GM21825 (cell line): ENCODE data around the gene TLE7.

Source experiments
- ATAC-seq: cut with Tn5 transposase; IDR thresholded peaks from one replicate; pipeline ENCODE4 v1.9.1; 2021; ENCODE audit warnings: mild to moderate bottlenecking, moderate library complexity; ENCODE audit not compliant: unreplicated experiment

Gene TLE7

DNA sequence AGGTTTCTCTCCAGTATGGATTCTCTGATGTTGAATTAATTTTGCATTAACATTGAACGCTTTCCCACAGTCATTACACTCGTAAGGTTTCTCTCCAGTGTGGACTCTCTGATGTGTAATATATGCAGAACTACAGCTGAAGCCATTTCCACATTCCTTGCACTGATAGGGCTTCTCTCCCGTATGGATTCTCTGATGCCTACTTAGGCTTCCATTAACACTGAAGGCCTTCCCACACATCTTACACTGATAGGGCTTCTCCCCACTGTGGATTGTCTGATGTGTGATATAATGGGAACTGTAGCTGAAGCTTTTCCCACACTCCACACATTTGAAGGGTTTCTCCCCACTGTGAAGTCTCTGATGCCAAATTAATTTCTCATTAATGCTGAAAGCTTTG, 7.2 kb upstream of the TLE7 start:
- no peak for ATAC-seq

DNA sequence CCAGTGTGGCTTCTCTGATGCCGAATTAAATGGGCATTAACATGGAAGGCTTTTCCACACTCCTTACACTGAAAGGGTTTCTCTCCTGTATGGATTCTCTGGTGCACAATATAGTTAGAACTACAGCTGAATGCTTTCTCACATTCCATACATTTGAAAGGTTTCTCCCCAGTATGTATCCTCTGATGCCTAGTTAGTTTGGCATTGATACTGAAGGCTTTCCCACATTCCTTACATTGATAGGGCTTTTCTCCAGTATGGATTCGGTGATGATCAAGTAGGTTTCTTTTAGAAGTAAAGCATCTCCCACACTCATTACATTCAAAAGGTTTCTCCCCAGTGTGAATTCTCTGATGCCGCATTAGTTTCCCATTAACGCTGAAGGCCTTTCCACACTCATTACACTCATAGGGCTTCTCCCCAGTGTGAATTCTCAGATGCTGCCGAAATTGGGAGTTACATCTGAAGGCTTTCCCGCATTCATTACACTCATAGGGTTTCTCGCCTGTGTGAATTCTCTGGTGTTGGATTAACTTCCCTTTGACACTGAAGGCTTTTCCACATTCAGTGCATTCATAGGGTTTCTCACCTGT, 6.5 kb upstream of the TLE7 start:
- no peak for ATAC-seq

DNA sequence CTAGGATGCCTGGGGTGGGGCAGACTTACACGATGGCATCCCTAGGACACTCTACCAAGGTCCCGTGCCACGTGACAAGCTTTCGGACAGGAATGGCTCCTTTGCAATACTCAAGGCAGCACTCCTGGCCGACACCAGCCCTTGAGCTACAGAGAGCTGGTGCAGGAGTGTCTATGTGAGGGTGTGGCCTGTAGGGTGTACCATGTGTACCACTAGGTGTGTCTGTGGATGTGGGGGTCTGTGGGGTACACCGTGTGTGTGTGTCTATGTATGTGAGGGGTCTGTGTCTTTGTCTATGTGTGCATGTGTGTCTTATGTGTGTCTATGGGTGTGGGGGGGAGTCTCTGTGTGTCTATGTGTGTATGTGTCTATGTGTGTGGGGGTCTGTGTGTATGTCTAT, 1.9 kb upstream of the TLE7 start:
- ATAC-seq: no peak

DNA sequence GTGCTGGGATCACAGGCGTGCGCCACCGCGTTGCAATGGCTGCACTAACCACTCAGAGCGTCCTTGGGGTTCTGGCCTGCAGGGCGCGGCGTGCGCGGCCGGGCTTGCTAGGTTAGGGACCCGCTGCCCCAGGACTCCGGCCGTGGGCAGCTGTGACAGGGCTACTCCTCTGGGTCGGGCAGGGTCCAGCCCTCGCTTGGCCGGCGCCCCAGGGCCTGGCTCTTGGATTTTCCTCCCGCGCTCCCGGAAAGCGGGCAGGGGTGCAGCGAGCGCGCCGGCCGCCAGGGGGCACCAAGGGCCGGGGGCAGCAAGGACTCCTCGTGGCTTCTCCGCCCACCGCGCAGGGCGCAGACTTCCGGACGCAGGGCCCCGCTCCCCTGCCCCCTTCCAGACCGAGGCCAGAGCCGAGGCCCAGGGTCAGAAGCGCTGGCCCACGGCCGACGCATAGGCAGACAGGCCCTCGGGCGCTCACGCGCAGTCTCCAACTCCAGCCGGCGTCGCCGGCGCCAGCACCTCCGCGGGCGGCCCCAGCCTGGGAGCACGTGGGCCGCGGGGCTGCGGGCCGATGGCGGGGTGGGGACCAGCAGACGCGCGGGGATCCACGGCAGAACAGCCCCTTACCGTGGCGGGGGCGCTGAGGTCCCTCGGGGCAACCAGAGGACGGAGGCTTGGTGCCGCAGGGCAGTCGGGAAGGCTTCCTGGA, 355 bp downstream of the TLE7 start:
- ATAC-seq: no peak

DNA sequence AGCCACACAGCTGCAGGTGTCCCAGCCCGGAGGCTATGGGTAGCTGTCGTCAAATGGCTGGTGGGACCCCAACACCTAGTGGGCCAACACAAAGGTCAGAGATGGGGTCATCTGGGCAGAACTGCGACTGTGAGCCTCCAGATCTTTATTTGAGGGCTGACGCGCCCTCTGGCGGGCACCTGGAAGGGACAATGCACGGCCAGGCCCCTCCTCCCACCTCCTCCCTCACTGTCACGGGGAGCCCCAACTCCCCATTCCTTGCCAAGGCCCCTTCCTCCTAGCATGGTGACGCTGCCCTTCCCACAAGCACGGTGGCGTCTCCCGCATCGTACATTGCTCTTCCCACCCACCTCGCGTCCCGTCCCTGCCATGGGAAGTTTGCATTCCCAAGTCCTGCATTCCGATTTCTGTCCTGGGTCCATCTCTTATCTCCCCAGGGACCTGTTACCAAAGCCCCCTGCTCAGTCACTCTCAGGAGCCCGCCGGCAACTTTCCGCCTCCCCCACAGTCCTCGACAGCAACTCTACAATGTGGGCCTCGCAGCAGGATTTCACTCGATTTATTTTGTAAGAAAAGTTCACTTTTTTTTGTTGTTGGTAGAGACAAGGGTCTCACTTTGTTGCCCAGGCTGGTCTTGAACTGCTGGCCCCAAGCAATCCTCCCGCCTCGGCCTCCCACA, 1.0 kb downstream of the TLE7 start:
- ATAC-seq: no peak

DNA sequence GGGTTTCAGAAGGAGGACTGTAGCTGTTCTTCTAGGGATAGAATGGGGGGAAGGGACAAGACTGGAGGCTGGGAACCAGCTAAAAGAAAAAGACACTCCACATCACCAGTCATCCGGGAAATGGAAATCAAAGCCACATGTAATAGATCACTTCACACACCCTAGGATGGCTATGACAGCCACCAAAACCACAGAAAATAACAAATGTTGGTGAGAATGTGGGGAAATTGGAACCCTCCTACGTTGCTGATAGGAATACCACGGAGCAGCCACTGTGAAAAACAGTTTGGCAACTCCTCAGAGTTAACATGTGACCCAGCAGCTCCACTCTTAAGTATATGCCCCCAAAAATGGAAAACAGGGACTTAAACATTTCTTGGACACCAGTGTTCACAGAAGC, 2.3 kb downstream of the TLE7 start:
- ATAC-seq: no peak

DNA sequence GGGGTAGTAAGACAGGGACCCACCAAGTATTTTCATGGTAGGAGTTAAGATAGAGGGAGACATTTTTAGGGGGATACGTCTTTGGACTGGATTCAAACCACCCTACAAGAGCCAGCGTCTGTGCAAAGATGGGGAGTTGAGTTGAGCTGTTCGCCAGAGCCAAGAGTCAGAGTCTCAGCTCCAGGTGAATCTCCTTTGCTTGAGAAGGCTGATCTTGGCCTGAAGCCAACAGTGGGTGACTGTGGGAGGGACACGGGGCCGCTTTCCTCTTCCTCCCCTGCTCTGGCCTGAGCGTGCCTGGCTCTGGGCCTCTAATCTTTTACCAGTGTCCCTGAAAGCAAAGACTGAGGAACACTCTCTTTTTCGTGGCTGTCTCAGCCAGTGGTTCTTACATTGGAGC, 5.4 kb downstream of the TLE7 start:
- no peak for ATAC-seq

DNA sequence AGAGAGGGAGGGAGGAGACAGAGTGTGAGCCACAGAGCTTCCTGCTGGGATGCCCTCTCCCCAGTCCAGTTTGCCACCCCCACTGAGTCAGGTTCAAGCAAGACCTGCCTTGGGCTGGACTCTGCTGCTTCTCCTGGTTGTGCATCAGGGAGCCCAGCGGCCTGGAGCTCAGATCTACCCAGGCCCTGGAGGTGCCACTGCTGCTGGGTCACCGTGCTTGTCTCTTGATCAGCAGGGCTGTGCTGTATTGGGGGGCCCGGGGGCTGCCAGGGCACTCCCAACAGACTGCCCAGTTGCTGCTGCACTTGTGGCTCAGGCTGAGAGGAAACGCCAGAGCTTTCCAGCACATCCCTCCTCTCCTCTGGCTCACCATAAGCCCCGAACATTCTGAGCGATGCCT, 8.9 kb downstream of the TLE7 start:
- ATAC-seq: no peak

DNA sequence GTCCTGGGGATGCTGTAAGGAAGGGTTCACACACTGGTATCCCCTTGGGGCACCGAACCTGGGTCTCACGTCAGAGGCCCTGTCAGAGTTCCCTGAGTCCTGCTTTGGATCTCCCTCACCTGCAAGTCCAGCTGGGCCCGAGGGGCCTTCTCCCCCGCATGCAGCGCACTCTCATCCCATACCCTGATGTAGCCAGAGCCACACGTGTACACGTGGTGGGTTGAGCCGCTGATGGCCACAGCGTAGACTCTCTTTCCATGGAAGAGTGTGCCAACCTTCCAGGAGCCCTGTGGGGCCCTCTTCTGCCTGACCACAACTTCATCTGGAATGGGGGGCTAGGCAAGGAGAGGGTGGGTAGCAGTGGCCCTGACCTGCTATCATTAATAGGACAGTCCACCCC, 9.9 kb downstream of the TLE7 start:
- ATAC-seq: no peak

DNA sequence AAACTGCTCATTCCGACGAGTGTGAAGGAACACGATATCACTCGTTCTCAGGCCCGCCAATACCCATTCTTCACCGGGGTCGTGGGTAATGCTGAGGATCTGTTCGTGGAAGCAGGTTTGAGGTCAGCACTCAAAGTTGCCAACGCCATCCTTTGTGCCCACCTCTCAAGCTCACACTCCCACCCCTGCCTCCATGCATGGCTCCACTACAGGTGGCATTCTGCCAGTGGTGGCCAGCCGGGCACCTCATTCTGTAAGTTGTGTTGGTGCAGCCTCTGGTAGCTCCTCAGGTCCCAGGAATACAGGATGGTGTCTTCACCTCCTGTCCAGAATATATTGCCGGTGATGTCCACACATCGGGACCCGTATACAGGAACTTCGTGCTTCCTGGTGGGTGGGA, 10.7 kb downstream of the TLE7 start:
- no peak for ATAC-seq

DNA sequence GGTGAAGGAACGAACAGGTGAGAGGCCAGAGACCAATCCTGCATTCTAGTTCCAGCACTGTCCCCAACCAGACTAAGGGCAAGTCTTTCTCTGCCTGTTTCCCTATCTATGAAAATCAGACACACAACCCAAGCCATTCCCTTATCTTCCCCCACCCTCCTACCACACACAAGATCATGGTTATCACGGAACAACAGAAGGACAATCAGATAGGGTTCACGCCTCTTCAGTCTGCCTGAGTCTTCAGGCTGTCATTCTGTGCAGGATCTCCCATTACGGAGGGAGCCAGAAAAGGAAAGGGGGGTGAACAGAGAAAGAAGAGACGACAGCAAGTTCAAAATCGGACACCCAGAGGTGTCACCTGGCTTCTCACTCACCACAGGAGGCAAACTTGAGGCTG, 11.1 kb downstream of the TLE7 start:
- no peak for ATAC-seq

DNA sequence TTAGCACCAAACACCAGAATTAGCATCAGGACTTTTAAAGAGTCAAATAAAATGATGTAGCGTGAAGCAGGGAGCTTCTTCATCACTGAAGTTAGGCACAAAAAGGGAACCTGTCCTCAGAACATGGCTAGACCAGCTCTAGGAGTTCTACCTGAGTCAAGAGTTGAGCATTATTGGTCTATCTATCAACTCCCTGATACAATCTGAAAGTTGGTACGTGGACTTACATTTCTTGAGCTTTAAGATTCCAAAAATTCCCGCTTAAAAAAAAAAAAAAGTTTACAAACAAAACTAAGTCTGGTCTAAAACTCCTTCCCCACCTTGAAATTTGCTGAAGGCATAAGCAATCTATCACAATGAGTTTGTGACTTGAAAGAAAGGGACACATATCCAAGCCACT, 12.3 kb downstream of the TLE7 start:
- ATAC-seq: no peak

DNA sequence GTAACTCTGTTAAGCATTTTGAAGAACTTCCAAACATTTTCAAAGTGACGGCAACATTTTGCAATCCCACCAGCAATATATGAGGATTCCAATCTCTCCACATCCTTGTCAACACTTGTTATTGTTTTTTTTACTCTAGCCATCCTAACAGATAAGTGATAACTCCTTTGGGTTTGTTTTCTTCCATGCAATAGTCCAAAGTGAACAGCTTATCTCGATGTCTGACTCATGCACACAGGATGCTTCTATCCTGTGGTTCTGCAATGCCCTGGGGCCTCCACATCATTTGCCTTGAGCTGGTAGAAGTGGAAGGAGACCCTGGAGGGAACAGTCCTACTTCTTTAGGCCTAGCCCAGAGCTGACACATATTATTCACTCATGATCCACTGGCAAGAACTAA, 13.0 kb downstream of the TLE7 start:
- no peak for ATAC-seq

DNA sequence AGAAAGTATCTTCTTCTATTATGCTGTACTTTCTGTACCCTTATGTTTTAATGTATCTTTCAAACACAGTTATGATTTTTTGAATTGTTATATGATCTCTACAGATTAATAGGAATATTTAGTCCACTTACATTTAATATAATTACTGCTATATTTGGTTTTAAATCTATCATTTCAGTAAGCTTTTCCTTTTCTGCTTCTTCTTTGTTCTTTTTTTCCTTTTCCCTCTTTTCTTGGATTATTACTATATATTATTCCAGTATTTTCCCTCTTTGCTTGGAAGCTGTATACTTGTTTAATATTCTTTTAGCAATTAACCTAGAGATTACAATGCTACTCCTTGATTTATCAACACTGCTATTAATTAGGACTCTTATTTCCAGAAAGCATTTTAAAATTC, 13.5 kb downstream of the TLE7 start:
- no peak for ATAC-seq

DNA sequence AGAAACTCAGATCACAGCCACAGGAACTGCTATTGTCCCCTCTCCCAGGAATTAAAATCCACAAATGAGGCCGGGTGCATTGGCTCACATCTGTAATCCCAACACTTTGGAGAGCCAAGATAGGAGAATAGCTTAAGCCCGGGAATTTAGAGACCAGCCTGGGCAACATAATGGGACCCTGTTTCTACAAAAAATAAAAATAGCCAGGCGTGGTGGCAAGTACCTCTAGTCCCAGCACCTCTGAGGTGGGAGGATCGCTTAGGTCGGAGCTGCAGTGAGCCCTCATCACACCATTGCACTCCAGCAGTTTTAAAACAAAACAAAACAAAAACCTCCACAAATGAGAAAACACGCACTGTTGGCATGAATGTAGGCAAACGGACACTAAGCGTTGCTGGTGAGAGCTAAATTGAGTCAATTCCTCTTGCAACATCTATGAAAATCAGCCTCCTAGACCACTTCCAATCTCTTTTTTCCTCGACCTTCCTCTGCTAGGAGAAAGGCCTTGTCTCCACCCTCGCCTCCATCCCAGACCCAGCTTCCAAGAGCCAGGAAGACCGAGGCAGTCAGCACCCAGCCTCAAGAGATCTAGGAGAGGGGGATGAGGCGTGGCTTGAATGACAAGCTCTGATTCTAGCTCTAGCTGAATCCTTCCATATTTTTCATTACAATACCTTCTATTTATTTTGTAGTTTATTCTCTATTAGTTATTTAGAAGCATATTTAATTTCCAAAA, 14.8 kb downstream of the TLE7 start:
- ATAC-seq: no peak

DNA sequence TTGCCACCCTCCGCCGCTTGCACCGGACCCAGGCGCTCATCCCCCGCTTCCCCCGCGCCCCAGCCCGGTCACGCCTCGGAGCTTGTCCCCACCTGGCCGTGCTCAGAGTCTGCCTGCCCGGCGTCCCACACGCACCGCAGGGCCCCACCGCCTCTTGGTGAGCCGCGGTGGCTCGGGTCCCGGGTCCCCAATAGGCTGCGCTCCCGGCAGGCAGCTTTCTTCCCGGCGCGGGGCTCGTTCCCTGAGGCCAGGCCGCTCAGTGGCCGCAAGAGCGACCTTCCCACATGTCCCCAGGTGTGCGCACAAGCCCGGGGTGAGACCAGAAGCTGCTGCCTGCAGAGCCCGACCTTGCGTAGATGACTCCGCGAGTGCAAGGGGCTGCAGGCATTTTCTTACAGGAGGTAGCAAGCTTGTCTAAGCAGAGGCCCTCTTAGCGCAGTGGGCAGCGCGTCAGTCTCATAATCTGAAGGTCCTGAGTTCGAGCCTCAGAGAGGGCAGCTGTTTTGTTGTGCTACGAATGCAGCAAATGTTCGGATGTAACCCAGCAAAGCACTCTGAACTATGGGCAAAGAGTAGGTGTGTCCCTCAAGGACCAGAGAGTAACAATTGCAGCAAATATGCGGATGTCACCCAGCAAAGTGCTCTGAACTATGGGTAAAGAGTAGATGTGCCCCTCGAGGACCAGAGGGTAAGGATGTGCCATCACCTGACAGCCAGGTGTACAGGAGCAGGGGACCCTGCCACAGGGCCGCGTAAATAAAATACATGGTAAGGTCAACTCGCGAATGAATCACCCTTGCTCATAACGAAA, 15.6 kb downstream of the TLE7 start:
- ATAC-seq: no peak

DNA sequence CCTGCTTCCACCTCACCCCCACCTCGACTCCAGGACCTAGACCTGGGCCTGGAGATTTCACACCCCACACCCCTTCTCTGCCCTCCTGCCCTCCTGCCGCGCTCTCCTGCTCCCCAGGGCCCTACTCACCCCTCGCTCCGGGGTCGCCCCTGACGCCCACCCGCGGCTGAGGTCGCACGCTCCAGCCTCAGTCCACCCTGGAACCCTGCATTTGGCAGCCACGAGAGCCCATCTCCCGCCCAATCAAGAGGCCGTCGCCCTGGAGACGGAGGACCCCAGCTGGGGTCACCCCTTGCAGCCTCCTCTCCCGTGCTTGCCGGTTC, 16.1 kb downstream of the TLE7 start:
- no peak for ATAC-seq

DNA sequence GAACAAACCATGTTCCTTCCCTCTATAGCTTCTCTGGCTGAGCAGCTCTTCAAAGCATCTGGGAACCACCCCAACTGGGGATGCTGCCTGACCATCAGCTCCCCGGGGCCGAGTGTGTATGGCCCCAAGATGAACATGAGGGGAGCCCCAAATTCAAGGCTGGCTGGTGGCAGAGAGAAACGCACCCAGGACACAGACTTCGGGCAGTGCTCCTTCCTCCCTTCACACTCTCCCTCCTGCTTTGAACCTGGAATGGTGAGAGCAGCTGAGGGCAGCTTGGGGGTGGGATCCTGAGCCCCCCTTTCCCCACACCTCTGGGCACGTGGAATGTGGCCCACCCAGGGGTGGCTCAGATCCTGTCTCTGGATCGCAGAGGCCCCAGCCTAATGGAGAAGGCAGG, 17.2 kb downstream of the TLE7 start:
- ATAC-seq: no peak

DNA sequence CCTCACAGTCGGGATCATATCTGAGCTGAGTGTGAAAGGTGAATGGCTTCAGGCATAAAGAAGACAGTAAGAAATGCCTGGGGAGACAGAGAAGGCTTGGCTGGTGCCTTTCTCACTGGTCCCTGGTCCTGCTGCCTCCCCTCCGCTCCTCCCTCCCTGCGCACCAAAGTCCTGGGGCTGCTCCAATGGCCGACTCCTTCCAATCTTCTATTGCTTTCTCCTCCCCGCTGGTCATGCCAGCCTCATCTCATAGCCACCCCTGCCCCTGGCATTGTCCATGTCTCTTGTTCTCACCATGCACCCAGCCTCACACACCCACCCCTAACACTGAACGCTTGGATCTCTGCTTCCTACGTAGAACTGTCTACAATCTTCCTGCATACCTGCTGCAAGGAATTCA, 18.0 kb downstream of the TLE7 start:
- ATAC-seq: no peak

DNA sequence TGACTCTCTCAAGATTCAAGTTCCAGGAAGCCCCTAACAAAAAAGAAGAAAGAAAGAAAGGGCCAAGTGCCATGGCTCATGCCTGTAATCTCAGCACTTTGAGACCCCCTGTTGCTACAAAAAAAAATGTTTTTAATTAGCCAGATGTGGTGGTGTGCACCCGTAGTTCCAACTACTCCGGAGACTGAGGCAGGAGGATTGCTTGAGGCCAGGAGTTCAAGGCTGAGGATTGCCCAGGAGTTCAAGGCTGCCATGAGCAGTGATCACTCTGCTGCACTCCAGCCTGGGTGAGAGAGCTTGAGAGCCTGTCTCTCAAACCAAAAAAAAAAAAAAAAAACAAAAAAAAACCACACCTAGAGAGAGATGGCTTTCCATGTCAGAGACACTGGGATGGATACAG, 18.8 kb downstream of the TLE7 start:
- no peak for ATAC-seq

DNA sequence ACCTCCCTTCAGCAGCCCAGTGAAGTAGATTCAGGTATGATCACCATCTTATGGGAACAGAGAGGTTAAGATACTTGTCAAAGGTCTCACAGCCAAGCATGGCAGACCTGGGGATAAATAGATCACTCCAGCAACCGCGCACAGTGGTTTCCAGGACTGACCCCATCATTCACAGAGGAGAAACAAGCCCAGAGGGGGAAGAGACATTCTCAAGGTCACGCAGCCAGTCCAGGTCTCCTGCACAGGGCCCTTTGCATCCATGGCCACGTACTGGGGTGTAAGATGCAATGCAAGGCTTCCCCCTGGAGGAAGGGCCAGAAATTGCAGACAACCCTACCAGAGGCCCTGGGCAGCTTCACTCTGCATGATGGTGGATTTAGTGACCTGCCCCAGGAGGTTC, 19.9 kb downstream of the TLE7 start:
- ATAC-seq: no peak
